ENCODE measurements around the gene WDR45.

The WDR45 gene

GRCh38 chrX:49102190-49102589 lies 22.5 kb upstream of the WDR45 start:
- no peak for TF ChIP-seq CTCF (IDR thresholded peaks at IDR 0.05; ENCODE audit: insufficient read depth, low read depth, low read length, missing control alignments)
- H3K4me3 ChIP-seq (ENCODE audit: low read length), result no peak overlapping the region
- no peak for DNase-seq (ENCODE audit: low read depth)

- TF ChIP-seq CTCF (IDR thresholded peaks at IDR 0.05; ENCODE audit: insufficient read depth, low read depth, low read length, missing control alignments), result no peak
- peak overlapping the region; percentile 68 for H3K4me3 ChIP-seq (ENCODE audit: low read length)
- DNase-seq (ENCODE audit: low read depth), result no peak
These were observed 21.9 kb upstream of the WDR45 start for GRCh38 chrX:49101629-49101984.

GRCh38 chrX:49100704-49101628 lies 21.3 kb upstream of the WDR45 start:
- DNase-seq (ENCODE audit: low read depth), result peak; percentile 93
- H3K4me3 ChIP-seq (ENCODE audit: low read length), result peak overlapping the region; percentile 68
- no peak for TF ChIP-seq CTCF (IDR thresholded peaks at IDR 0.05; ENCODE audit: insufficient read depth, low read depth, low read length, missing control alignments)

- no peak for DNase-seq (ENCODE audit: low read depth)
- TF ChIP-seq CTCF (IDR thresholded peaks at IDR 0.05; ENCODE audit: insufficient read depth, low read depth, low read length, missing control alignments), result no peak
- no peak overlapping the region for H3K4me3 ChIP-seq (ENCODE audit: low read length)
These were observed 16.7 kb upstream of the WDR45 start for GRCh38 chrX:49096419-49096818.

GRCh38 chrX:49089553-49089952 lies 9.9 kb upstream of the WDR45 start:
- no peak for DNase-seq (ENCODE audit: low read depth)
- no peak overlapping the region for H3K4me3 ChIP-seq (ENCODE audit: low read length)
- TF ChIP-seq CTCF (IDR thresholded peaks at IDR 0.05; ENCODE audit: insufficient read depth, low read depth, low read length, missing control alignments), result no peak

- no peak overlapping the region for H3K4me3 ChIP-seq (ENCODE audit: low read length)
- no peak for TF ChIP-seq CTCF (IDR thresholded peaks at IDR 0.05; ENCODE audit: insufficient read depth, low read depth, low read length, missing control alignments)
- no peak for DNase-seq (ENCODE audit: low read depth)
These were observed 2.7 kb upstream of the WDR45 start for GRCh38 chrX:49082271-49082871.

All from epithelial cell of esophagus (primary cell).